Chondrocyte (in vitro differentiated cells): ENCODE results near the gene C6orf163. TPM values are rescaled to one million over a fixed set of nuclear protein-coding genes. Genes with fewer than 3 reads are reported as not detected.
"Not testable (repeated sequence)": the region's sequence is repeated elsewhere in the genome, so short reads cannot be mapped to it uniquely, and the experiment has no call there.

Source experiments
- DNase-seq: peaks from one replicate; pipeline ENCODE4 v3.0.0; 2021; ENCODE audit warnings: mixed read lengths, low spot score
- H3K27ac Mint-ChIP-seq: one replicate; pipeline ENCODE4 v1.8.0; 2021; ENCODE audit warnings: mild to moderate bottlenecking, moderate library complexity, mixed read lengths; ENCODE audit not compliant: unreplicated experiment
- H3K27me3 Mint-ChIP-seq: 2 replicates; pipeline ENCODE4 v1.8.0; 2021; ENCODE audit warnings: low read depth, mixed read lengths
- H3K36me3 Mint-ChIP-seq: 2 replicates; pipeline ENCODE4 v1.8.0; 2021; ENCODE audit warnings: low read depth, mixed read lengths
- H3K4me1 Mint-ChIP-seq: 2 replicates; pipeline ENCODE4 v1.8.0; 2021; ENCODE audit warnings: low read depth, mild to moderate bottlenecking, mixed read lengths
- H3K4me3 Mint-ChIP-seq: one replicate; pipeline ENCODE4 v1.8.0; 2021; ENCODE audit warnings: mild to moderate bottlenecking, moderate library complexity, mixed read lengths; ENCODE audit not compliant: unreplicated experiment
- H3K9me3 Mint-ChIP-seq: 2 replicates; pipeline ENCODE4 v1.8.0; 2021; ENCODE audit warnings: low read depth, mixed read lengths
- CTCF ChIP-seq: fragments of 200-600 bp; sonication (generic); IDR thresholded peaks from 2 replicates; pipeline ENCODE4 v1.5.0; 2021; ENCODE audit warnings: antibody characterized with exemption, mild to moderate bottlenecking, moderate library complexity
- long read RNA-seq: library from polyadenylated mRNA; stranded (forward); transcript quantifications from one replicate; pipeline ENCODE4 v2.0.0, GENCODE V29; 2021
- total RNA-seq: library from RNA; stranded (reverse); gene quantifications from 3 replicates; pipeline ENCODE4 v1.2.1, GENCODE V29; 2021

The C6orf163 gene
- total RNA-seq, result 1.2 to 3.3 TPM (median 1.7 TPM) in 3 replicates
- long read RNA-seq, result 0 reads

- Mint-ChIP-seq H3K27me3 (no peaks in the 10 kb centered on the region), H3K4me3 (no peak within 1 kb of the TSS), H3K9me3 (no peaks in the 10 kb centered on the region), H3K27ac (no peak within 1 kb of the TSS), H3K4me1 (peaks cover 6% of the 10 kb centered on the region), H3K36me3 (peaks cover 5% of the 10 kb centered on the region)
- no peak for TF ChIP-seq CTCF
- DNase-seq, result no peak
Measured at GRCh38 chr6:87344731-87345130, at the start of gene C6orf163. Gene C6orf163 (plus strand): TSS chr6:87344813. CDS start chr6:87345100, 287 bp downstream.

- Mint-ChIP-seq H3K27me3 (peaks cover 12% of the 10 kb centered on the region), H3K4me1 (peaks cover 9% of the 10 kb centered on the region), H3K9me3 (peaks cover under 1% of the 10 kb centered on the region), H3K27ac (no peak overlapping the region), H3K36me3 (no peaks in the 10 kb centered on the region), H3K4me3 (no peak overlapping the region)
- no peak for TF ChIP-seq CTCF
- no peak for DNase-seq
Measured at GRCh38 chr6:87297119-87297518, 47.5 kb upstream of the C6orf163 start.

GRCh38 chr6:87301277-87301676 is 43.3 kb upstream of the C6orf163 start:
- H3K4me3 Mint-ChIP-seq, H3K27ac Mint-ChIP-seq, DNase-seq, H3K4me1 Mint-ChIP-seq, H3K9me3 Mint-ChIP-seq, H3K36me3 Mint-ChIP-seq: not testable (repeated sequence)
- H3K27me3 Mint-ChIP-seq, result peaks cover 27% of the 10 kb centered on the region

- no peaks in the 10 kb centered on the region for H3K4me1 Mint-ChIP-seq
- peaks cover 26% of the 10 kb centered on the region for H3K27me3 Mint-ChIP-seq
- TF ChIP-seq CTCF, result no peak
- no peak for DNase-seq
- H3K4me3 Mint-ChIP-seq, result no peak overlapping the region
- H3K9me3 Mint-ChIP-seq, result no peaks in the 10 kb centered on the region
- no peaks in the 10 kb centered on the region for H3K36me3 Mint-ChIP-seq
- no peak overlapping the region for H3K27ac Mint-ChIP-seq
Measured at GRCh38 chr6:87308970-87309369, 35.6 kb upstream of the C6orf163 start.

GRCh38 chr6:87312860-87313259 is 31.8 kb upstream of the C6orf163 start:
- no peak for DNase-seq
- Mint-ChIP-seq H3K9me3 (no peaks in the 10 kb centered on the region), H3K27ac (no peak overlapping the region), H3K4me1 (no peaks in the 10 kb centered on the region), H3K27me3 (peaks cover 41% of the 10 kb centered on the region), H3K4me3 (no peak overlapping the region), H3K36me3 (no peaks in the 10 kb centered on the region)
- no peak for TF ChIP-seq CTCF

GRCh38 chr6:87315071-87315470 is 29.5 kb upstream of the C6orf163 start:
- Mint-ChIP-seq H3K27me3 (peaks cover 40% of the 10 kb centered on the region), H3K27ac (no peak overlapping the region), H3K36me3 (no peaks in the 10 kb centered on the region), H3K4me1 (no peaks in the 10 kb centered on the region), H3K9me3 (no peaks in the 10 kb centered on the region), H3K4me3 (no peak overlapping the region)
- DNase-seq, result no peak
- TF ChIP-seq CTCF, result no peak
